GM03348 (cell line): ENCODE data around the gene GRHL1.
A peak's percentile ranks its signal among the peaks of the same experiment; 100 is the strongest.

ENCODE experiments used
- DNase-seq: peaks from one replicate; pipeline ENCODE4 v3.0.0; 2012; ENCODE audit warnings: low spot score

The GRHL1 gene

GRCh38 chr2:9949239-9949991 lies 2.1 kb upstream of the GRHL1 start:
- no peak for DNase-seq

GRCh38 chr2:9949992-9950520 lies 1.4 kb upstream of the GRHL1 start:
- no peak for DNase-seq

GRCh38 chr2:9950521-9951271 lies 797 bp upstream of the GRHL1 start:
- DNase-seq = peak; percentile 73

- no peak for DNase-seq
Measured at GRCh38 chr2:9951272-9951521, 296 bp upstream of the GRHL1 start.

- no peak for DNase-seq
Measured at GRCh38 chr2:9952286-9952737, 819 bp downstream of the GRHL1 start.

- no peak for DNase-seq
Measured at GRCh38 chr2:9952856-9953503, 1.5 kb downstream of the GRHL1 start.

GRCh38 chr2:9954136-9954535 lies 2.6 kb downstream of the GRHL1 start:
- DNase-seq = no peak

GRCh38 chr2:9958057-9958456 lies 6.6 kb downstream of the GRHL1 start:
- no peak for DNase-seq

- DNase-seq = no peak
Measured at GRCh38 chr2:9959262-9959661, 7.8 kb downstream of the GRHL1 start.

GRCh38 chr2:9961013-9961412 lies 9.5 kb downstream of the GRHL1 start:
- no peak for DNase-seq

- no peak for DNase-seq
Measured at GRCh38 chr2:9964334-9964980, 13.0 kb downstream of the GRHL1 start.

GRCh38 chr2:9965119-9965822 lies 13.8 kb downstream of the GRHL1 start:
- no peak for DNase-seq

- DNase-seq = no peak
Measured at GRCh38 chr2:9966491-9967022, 15.1 kb downstream of the GRHL1 start.

- peak; percentile 14 for DNase-seq
Measured at GRCh38 chr2:9967053-9967775, 15.7 kb downstream of the GRHL1 start.

GRCh38 chr2:9968553-9969497 lies 17.3 kb downstream of the GRHL1 start:
- no peak for DNase-seq

GRCh38 chr2:9970200-9971044 lies 18.9 kb downstream of the GRHL1 start:
- DNase-seq = peak; percentile 11

- peak; percentile 54 for DNase-seq
Measured at GRCh38 chr2:9971105-9971818, 19.8 kb downstream of the GRHL1 start.

- DNase-seq = no peak
Measured at GRCh38 chr2:9971890-9972289, 20.4 kb downstream of the GRHL1 start.
